Measurements from ENCODE around the gene DAB2. TPM values are rescaled to one million over a fixed set of nuclear protein-coding genes. Genes with fewer than 3 reads are reported as not detected.
A peak's percentile ranks its signal among the peaks of the same experiment; 100 is the strongest.

The DAB2 gene
- total RNA-seq (7.5 and 11.4 TPM in 2 replicates), polyA plus RNA-seq (8.7 and 13.2 TPM in 2 replicates)

- no peaks in the 10 kb centered on the region for H3K9me3 ChIP-seq (ENCODE audit: low read depth)
- no peaks in the 10 kb centered on the region for H3K36me3 ChIP-seq
- peak; percentile 88 to 97 for DNase-seq (ENCODE audit: low read depth in 1 of 2, low spot score in 1 of 2)
- peak within 1 kb of the TSS; percentile 40 for H3K4me3 ChIP-seq
- TF ChIP-seq CTCF (IDR thresholded peaks at IDR 0.05; ENCODE audit: low read depth, low read length) = peak; percentile 77
- H3K4me1 ChIP-seq (ENCODE audit: low read depth) = peaks cover 12% of the 10 kb centered on the region
- no peaks in the 10 kb centered on the region for H3K27me3 ChIP-seq
- peak within 1 kb of the TSS; percentile 50 for H3K27ac ChIP-seq
These were observed at the start of gene DAB2 for GRCh38 chr5:39424736-39425637. DAB2 (minus strand) TSS chr5:39424980; CDS start chr5:39394320, 30,660 bp downstream.

- TF ChIP-seq CTCF (IDR thresholded peaks at IDR 0.05; ENCODE audit: low read depth, low read length) = no peak
- H3K4me3 ChIP-seq = no peak overlapping the region
- no peaks in the 10 kb centered on the region for H3K27me3 ChIP-seq
- no peaks in the 10 kb centered on the region for H3K36me3 ChIP-seq
- no peaks in the 10 kb centered on the region for H3K4me1 ChIP-seq (ENCODE audit: low read depth)
- no peak overlapping the region for H3K27ac ChIP-seq
- H3K9me3 ChIP-seq (ENCODE audit: low read depth) = no peaks in the 10 kb centered on the region
- DNase-seq (ENCODE audit: low read depth in 1 of 2, low spot score in 1 of 2) = peak in 1 of 2 donors; percentile 22
These were observed 48.5 kb upstream of the DAB2 start for GRCh38 chr5:39473156-39473775.

- Histone ChIP-seq H3K9me3 (ENCODE audit: low read depth) (no peaks in the 10 kb centered on the region), H3K27me3 (no peaks in the 10 kb centered on the region), H3K4me1 (ENCODE audit: low read depth) (no peaks in the 10 kb centered on the region), H3K4me3 (no peak overlapping the region), H3K27ac (no peak overlapping the region), H3K36me3 (no peaks in the 10 kb centered on the region)
- no peak for DNase-seq (ENCODE audit: low read depth in 1 of 2, low spot score in 1 of 2)
- no peak for TF ChIP-seq CTCF (IDR thresholded peaks at IDR 0.05; ENCODE audit: low read depth, low read length)
These were observed 47.2 kb upstream of the DAB2 start for GRCh38 chr5:39471836-39472508.

GRCh38 chr5:39470811-39471210 lies 46.0 kb upstream of the DAB2 start:
- no peak overlapping the region for H3K27ac ChIP-seq
- no peak for DNase-seq (ENCODE audit: low read depth in 1 of 2, low spot score in 1 of 2)
- H3K4me3 ChIP-seq = no peak overlapping the region
- no peaks in the 10 kb centered on the region for H3K27me3 ChIP-seq
- TF ChIP-seq CTCF (IDR thresholded peaks at IDR 0.05; ENCODE audit: low read depth, low read length) = no peak
- H3K4me1 ChIP-seq (ENCODE audit: low read depth) = no peaks in the 10 kb centered on the region
- H3K36me3 ChIP-seq = no peaks in the 10 kb centered on the region
- H3K9me3 ChIP-seq (ENCODE audit: low read depth) = no peaks in the 10 kb centered on the region

GRCh38 chr5:39469777-39470415 lies 45.1 kb upstream of the DAB2 start:
- no peak overlapping the region for H3K27ac ChIP-seq
- DNase-seq (ENCODE audit: low read depth in 1 of 2, low spot score in 1 of 2) = no peak
- no peaks in the 10 kb centered on the region for H3K36me3 ChIP-seq
- H3K4me3 ChIP-seq = no peak overlapping the region
- H3K9me3 ChIP-seq (ENCODE audit: low read depth) = no peaks in the 10 kb centered on the region
- H3K27me3 ChIP-seq = no peaks in the 10 kb centered on the region
- no peaks in the 10 kb centered on the region for H3K4me1 ChIP-seq (ENCODE audit: low read depth)
- TF ChIP-seq CTCF (IDR thresholded peaks at IDR 0.05; ENCODE audit: low read depth, low read length) = no peak
